ENCODE results near the gene SSR1. TPM values are rescaled to one million over a fixed set of nuclear protein-coding genes. Genes with fewer than 3 reads are reported as not detected.
A peak's percentile ranks its signal among the peaks of the same experiment; 100 is the strongest.

SSR1 gene
- total and polyA plus RNA-seq, 2 of the 13 experiments (the other 11 are each of a cell fraction or from before 2014, with no cell fraction given): 203 to 243 TPM

GRCh38 chr6:7241709-7242645, 71.0 kb downstream of the SSR1 start (continued):
- TF ChIP-seq AKNA (CRISPR knock-in tag; IDR thresholded peaks at IDR 0.05; ENCODE audit: borderline replicate concordance): no peak
- no peak for TF ChIP-seq HMG20B (CRISPR knock-in tag; conservative IDR thresholded peaks at IDR 0.05)
- no peak for TF ChIP-seq ZNF646 (CRISPR knock-in tag; IDR thresholded peaks at IDR 0.05)
- TF ChIP-seq RAD51 (IDR thresholded peaks at IDR 0.05; ENCODE audit: borderline replicate concordance): no peak
- TF ChIP-seq HMG20A (CRISPR knock-in tag; IDR thresholded peaks at IDR 0.05; ENCODE audit: borderline replicate concordance): peak; percentile 62; the same call in 1 of the 2 replicates
- TF ChIP-seq PAF1 (CRISPR knock-in tag; IDR thresholded peaks at IDR 0.05): no peak
- no peak for TF ChIP-seq SMAD3 (CRISPR knock-in tag; IDR thresholded peaks at IDR 0.05)
- TF ChIP-seq HDAC2 (CRISPR knock-in tag; IDR thresholded peaks at IDR 0.05): peak; percentile 78
- no peak for TF ChIP-seq RNF219 (CRISPR knock-in tag; IDR thresholded peaks at IDR 0.05)
- no peak for TF ChIP-seq XBP1 (CRISPR knock-in tag; IDR thresholded peaks at IDR 0.05)
- TF ChIP-seq TFAP4 (IDR thresholded peaks at IDR 0.05; ENCODE audit: borderline replicate concordance, low read depth): peak; percentile 53; the same call in 1 of the 2 replicates
- TF ChIP-seq ZNF513 (CRISPR knock-in tag; conservative IDR thresholded peaks at IDR 0.05): no peak
